NCI-H526 (cell line): ENCODE data around the gene ARHGEF7.

Experiments
- DNase-seq, 2 experiments: peaks; one replicate each; lab custom pipeline; 2025; lab: John Stamatoyannopoulos, UW

Gene ARHGEF7

GRCh38 chr13:111225166-111225565 lies 110.1 kb downstream of the ARHGEF7 start:
- DNase-seq: no peak

GRCh38 chr13:111225810-111226546 lies 110.9 kb downstream of the ARHGEF7 start:
- DNase-seq: no peak

- DNase-seq: no peak
These were observed 112.3 kb downstream of the ARHGEF7 start for GRCh38 chr13:111227405-111227804.

DNA sequence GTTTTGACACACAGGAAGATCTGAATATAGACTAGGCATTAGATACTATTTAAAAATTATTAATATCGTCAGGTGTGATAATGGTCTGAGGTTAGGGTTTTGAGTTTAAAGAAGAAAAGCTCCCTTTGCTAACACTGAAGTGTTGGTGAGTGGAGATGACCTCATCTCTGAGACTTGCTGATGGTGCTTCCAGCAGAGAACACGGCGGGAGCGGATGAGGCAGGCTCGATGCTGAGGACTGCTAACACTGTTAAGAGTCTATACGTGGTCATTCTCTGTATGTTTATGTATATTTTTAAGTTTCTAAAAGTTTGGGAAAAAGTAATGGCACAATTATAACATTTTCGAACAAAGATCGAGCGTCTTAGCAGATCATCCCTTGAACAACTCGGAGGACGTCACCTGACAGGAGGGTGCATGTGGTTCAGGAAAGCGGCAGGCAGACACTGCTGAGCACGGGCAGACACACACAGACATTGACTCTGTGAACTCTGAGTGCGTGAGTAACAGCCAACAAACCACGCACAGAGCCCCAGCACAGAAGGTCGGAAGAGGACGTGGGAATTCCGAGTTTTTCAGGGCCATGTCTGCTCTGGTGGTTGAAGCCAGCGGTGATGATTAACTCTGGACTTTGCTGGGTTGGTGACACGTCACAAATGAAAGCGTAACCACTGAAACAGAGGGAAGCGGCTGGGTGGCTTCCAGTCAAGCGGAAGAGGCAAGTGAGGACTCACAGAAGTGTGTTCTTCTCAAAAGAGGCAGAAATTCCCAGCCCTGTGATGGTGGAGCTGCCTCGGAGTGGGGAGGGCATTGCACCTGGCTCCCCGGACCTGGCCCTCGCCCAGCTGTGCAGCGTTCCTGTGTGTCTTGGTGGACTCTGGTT lies 113.4 kb downstream of the ARHGEF7 start:
- no peak for DNase-seq

DNA sequence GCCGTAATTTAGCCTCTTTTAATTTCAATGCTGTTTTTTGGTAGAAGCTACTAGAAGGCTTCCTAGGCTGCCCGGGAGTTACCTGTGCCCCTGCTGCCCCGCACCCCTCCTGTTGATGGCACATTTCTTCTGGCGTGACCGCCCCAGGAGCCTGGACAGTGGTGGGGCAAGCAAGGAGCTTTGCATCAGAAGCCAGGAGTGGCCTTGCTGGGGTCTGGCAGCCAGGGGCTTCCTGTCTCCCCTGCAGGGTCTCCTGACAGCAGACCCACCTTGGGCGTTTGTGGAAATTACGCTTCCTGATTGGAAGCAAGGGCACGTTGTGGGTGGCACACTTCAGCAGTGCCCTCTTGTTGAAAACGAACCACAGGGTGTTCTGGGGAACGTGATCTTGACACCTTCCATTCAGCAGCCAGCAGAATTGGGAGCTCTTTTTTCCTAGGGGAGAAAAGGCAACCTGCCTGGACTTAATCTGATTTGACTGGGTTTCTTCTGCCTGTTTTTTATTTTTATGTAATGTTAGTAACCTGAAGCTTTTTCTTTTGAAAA lies 115.3 kb downstream of the ARHGEF7 start:
- no peak for DNase-seq

DNA sequence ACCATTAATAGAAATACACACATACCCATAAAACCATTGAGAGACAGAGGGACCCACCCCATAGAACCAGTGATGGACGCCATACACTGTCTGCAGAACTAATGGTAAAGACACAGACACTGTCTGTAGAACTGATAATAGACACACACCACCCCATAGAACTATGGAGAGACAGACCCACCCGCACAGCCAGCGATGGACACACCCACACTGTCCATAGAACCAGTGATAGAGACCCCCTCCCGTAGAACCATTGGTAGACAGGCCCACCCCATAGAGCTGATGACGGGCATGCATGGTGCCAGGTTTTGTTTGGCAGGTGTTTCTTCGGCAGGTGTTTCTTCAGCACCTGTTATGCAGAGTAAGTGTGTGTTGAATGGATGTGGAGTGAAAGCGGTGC lies 117.1 kb downstream of the ARHGEF7 start:
- DNase-seq: peak in 1 of 2 experiments; percentile 53

DNA sequence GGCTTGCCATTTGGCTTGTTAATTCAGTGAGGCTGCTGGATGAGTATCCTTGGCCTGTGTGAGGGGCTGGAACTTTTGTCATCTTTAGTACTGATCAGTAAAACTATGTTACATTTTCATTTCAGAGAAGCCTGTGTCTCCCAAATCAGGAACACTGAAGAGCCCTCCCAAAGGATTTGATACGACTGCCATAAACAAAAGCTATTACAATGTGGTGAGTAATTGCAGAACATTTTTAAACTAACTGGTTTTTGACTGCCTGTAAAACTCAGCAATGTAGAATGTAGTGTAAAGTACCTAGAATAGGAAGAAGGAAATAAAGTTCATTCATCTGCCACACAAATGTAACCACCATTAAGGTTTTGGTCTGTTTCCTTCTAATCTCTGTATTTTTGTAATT lies 118.0 kb downstream of the ARHGEF7 start:
- no peak for DNase-seq

DNA sequence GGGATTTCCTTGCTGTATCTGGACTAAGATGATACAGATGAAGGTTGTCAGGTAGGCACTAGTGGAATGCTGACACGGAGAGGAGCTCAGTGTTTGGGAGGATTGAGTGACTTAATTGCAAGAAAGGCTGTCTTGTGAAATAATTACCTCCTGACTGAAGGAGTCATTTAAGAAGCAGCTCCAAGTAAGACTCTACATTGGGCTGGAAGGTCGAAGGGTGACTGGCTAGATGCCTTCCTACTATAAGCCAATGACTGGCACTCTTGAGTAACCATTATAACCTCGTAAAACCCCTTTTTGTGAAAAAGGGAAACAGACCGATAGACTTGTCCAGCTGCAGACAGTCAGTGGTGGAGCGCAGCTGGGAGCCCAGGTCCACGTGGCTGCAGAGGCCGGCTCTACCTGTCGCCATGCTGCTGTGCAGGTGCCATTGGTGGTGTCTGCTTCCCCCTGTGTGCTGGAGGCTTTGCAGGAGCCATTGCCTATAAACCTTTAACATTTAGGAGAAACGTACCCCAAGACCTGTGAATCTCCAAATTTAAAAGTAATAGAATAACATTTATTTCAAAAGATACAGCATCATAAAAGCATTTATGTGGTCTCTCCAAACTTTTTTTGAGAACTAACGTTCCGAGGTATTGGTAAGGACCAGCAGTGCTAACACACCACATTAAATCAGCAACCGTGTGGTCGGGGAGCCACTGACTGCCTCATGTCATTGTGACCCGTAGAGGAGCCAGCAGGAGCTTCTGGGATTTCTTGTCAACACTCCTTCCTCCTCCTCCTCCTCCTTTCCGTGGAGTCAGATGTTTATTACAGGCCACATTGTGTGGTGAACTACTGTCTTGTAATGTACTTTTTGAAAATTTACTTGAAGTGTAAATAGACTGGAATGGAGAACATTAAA lies 124.9 kb downstream of the ARHGEF7 start:
- no peak for DNase-seq

DNA sequence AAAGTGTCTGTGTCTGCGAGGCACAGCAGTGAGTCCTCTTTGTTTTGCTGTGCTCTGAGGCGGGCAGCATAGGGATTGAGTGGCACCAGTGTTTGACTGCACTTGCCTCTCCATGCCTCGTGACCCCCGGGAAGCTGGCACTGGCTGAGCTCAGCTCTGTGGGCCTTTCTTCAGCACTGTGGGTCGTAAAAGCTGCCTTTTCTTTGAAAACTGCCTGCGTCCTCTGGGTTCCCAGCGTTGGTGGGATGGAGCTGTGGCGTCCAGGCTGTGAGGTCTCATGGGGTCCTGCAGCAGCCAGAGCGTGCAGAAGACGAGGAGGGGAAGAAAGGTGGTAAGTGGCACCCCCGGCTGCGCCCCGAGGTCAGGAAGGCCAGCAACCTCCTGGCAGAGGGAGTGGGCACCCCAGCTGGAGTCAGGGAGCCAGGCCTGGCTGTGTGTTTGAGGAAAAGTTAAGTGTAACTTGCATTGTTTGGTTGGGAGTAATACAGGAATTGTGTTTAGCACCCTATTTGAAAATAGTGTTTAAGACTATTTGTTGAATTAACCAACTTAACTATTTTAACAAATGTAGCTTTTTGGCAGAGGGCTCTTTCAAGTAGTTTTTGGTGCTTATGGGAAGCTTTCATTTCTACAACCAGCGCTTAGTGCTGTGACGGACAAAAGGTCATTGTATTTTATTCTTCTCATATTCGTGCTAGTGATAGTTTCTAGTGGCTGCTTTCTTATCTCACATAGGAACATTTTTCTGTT lies 126.1 kb downstream of the ARHGEF7 start:
- no peak for DNase-seq

DNA sequence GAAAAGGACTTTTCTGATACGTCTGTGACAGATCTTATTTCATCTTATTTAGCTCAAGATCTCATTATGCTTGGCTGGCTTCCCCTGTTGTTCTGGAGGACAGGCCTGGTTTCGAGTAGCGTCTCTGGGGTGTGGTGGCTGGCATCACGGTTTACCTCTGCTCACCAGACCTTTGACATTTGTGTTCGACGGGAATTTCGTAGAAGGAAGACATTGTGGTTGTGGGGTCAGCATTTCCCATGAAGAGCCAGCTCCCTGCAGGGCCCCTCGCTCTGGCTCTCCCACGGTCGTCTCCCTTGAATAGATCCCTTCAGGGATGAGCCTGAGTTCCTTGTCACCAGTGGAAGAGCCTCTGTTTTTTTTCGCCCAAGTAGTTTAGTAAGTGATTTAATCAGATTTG lies 126.8 kb downstream of the ARHGEF7 start:
- no peak for DNase-seq

DNA sequence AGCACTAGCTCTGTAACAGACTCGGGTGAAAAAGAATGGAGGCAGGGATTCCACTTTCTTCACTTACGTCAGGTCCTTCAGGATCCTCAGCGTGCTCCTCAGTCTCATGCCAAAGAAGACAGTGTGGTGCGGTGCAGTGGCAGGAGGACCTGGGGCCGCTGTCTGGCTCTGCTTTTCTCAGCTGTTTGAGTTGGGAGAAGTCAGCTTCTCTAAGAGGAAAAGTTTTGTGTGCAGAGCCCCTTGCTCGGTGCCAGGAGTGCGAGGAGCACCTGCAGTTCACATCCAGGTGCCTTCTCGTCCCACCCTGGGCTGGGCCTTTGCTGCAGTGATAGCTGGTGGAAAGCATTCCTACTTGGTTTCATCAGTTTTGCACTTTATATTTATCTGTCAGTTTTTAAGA lies 127.5 kb downstream of the ARHGEF7 start:
- DNase-seq: no peak

- DNase-seq: no peak
These were observed 128.9 kb downstream of the ARHGEF7 start for GRCh38 chr13:111243981-111244380.

DNA sequence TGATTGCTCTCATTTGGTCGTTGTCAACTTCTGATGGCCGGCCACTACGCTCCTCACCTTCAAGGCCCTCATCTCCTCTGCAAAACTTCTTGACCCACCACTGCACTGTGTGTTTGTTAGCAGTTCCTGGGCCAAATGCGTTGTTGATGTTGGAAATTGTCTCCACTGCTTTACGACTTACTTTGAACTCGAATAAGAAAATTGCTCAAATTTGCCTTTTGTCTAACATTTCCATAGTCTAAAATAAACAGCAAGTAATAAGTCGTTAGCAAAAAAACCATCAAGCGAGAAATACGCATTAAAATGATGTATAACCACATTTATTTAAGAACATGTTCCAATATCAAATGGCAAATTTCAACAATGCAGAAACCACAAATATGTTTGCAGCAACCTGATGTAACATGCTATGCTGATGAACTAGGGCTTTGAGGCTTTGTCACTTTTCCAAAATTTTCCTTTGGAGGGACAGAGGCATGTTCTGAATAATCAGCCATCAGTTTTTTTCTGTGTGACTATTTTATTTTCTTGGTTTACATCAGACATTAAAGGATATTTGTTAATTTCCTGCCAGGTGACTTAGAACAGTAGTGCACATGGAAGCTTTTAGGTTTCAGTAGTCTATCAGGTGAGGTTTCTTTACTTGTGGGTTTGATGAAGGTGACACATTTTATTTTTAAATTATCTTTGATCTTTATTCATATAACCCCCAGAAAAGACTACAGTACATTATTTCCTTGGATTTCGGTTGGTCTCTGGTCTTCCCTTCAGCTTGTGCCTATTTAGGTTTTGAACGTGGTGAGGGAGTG lies 130.7 kb downstream of the ARHGEF7 start:
- no peak for DNase-seq

DNA sequence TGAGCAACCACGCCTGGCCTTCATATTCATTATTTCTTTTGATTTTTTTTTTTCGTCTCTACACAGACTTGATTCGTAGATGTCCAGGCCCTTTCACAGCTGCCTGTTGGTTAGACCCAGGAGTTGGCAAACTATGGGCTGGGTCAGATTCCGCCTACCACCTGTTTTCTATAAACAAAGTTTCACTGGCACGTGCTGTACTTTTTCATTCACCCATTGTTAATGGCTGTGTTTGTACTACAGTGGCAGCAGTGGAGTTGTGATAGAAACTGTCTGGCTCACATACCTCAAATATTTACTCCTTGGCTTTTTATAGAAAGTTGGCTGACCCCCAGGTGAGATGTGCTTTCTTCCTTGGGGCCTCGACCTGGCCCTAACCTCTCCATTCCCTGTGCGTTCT lies 132.4 kb downstream of the ARHGEF7 start:
- no peak for DNase-seq

DNA sequence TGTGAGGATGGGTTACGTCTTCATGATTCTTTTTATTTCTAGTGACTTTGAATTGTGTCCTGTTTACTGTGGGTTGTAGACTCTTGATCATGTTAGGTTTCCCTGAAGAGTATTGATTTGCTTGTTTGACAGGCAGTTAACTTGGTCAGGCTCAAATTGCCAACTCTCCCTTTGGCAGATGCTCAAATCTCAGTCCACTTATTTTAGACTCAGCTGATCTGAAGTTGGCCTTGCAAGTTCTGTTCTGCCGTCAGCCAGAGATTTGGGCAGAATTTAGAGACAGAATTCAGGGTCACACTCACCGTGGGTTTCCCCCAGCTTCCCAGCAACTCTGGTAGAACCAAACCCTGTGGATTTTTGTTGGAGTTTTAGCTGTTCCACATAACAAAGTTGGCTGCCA lies 133.7 kb downstream of the ARHGEF7 start:
- no peak for DNase-seq

DNA sequence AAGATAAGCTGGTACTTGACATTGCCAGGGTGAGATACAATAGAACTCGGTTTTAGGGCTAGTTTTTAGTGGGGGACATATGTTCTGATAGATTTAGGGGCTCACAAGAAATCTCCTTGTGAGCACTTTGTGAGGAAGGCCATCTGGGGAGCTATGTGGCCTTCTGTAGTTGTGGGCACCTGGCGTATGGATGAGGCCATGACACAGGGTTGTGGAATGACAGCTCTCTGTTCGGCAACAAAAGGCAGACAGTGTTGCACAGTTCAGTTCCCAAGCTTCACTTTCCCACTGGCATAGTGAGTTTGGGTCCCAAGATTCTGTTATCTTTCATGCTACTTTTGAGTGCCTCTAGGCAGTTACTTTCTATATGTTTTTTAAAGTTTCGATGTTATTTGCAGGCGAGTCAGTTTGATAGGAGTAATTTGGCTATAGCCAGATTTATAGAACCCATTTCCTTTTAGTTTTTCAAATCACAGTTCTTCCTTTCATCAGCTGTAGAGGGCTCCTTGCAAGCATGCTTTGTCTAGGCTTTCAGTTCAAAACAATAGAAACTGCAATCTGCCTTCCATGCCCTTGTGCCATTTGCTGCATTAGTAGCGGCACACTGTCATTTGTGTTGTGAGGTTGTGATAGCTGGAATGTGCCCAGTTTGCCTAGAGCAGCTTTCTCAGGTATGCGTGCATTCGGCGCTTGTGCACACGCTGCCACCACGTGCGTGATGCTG lies 134.7 kb downstream of the ARHGEF7 start:
- no peak for DNase-seq

DNA sequence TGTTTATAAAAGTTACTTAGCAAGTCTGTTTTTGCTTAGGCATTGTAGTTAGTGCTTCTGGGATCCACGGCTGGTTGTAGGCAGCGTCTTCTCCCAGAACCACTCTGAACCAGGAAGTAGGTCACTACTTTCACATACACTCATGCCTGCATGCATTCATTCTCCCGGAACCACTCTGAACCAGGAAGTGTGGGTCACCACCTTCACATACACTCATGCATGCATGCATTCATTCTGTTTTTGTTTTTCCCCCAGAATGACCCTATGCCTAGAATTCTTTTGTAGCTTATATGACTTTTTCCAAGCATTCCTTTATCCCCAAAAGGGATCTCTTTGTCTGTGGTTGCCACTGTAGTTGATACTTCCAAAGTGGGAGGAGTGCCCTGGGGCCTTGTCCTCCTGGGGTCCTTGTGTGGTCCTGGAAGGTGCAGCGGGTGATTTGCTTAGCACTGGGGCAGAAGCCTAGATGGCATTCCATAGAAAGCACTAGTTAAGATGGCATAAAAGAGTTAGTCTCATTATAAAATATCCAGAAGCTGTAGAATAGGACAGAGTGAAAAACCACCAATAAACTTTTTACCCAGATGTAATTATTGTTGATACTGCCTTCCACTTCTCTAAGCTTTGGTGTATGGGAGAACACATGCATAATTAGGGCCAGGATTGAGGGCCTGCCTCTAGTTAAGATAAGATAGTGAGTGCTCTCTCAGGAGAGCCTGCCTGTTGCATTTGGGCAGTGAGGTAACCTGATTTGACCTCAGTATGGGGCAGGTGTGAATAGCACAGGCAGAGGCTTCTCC lies 136.7 kb downstream of the ARHGEF7 start:
- DNase-seq: no peak

DNA sequence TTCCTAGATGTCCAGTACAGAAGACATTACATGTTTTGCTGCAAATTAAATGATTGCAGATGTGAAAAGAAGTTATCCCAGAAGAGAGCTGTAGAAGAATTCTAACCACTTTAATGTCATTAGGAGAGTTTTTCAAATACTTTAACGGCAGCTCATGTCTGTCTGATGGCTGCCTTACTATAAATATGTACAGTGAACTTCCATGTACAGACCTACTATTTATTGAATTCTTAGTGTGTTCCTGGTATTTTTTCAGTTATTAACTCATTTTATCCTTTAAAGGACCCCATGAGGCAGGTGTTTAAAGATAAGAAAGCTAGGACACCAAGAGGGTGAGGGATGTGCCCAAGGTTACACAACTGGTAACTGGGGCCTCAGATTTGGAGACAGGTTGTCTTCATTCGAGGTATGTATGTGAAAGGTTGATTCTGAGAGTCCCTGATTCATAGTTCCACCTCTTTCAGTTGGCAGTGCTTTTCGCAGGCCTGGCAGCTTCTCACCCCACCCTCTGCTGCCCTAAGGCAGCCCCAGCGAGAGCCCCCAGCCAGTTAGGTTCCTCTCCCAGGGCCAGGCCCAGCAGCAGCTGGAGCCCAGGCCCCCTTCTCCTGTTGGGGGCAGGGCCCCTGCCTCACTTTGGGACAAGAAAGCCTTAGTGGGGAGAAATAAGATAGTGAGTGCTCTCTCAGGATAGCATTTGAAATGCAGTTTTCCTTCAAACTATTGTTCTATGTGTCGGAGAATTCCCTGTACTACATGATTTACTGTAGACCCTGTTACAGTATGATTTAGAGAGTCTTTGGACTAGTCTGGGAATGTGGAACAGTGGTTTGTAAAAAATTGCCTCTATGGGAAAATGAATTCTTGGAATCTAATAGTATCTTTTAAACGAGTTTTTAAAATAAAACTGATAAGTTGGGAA lies 137.6 kb downstream of the ARHGEF7 start:
- no peak for DNase-seq
